A549 (cell line): ENCODE measurements around the gene XPR1. TPM values are rescaled to one million over a fixed set of nuclear protein-coding genes. Genes with fewer than 3 reads are reported as not detected.

Experiments
- ATAC-seq, 2 experiments: fragments of 200-7000 bp in 1 of 2; fragments of >200 bp in 1 of 2; cut with Nextera tagmentation in 1 of 2; cut with Tn5 transposase in 1 of 2; 3 replicates each; pipeline versions ENCODE4 v1.8.0 to v1.9.1; 2018 to 2020; ENCODE audit warnings: mild to moderate bottlenecking in 1 of 2, moderate library complexity in 1 of 2
- CTCF ChIA-PET: fragments of 300-600 bp; sonication (Branson Sonifier 250); formaldehyde crosslinking; extraction: SDS; loops from one replicate; lab custom pipeline; 2021; ENCODE audit warnings: antibody characterized with exemption, inconsistent platforms; lab: Yijun Ruan, JAX
- POLR2A ChIA-PET: fragments of 350-600 bp; formaldehyde crosslinking; extraction: SDS; loops from one replicate; lab custom pipeline; 2021; ENCODE audit warnings: antibody characterized with exemption, inconsistent platforms; lab: Yijun Ruan, JAX
- DNase-seq, 2 experiments: peaks; one replicate each; pipeline versions ENCODE4 v3.0.0 to v3.0.0-alpha.2; 2011 to 2016; ENCODE audit warnings: low read depth in 1 of 2, low spot score in 1 of 2
- FAIRE-seq: peaks from 2 replicates; lab custom pipeline; 2011; peaks lifted over from hg19 to GRCh38; lab: Jason Lieb, UNC
- H3K27ac ChIP-seq, 2 experiments: fragments of >200 bp; sonication (Bioruptor Twin); formaldehyde crosslinking; 3 replicates each; pipeline ENCODE4 v1.5.1; 2016 to 2017
- H3K4me1 ChIP-seq: fragments of >200 bp; sonication (Bioruptor Twin); formaldehyde crosslinking; 3 replicates; pipeline ENCODE4 v1.6.1; 2016
- H3K4me2 ChIP-seq: fragments of >200 bp; sonication (Bioruptor Twin); formaldehyde crosslinking; 3 replicates; pipeline ENCODE4 v1.6.1; 2016
- H3K4me3 ChIP-seq: fragments of >200 bp; sonication (Bioruptor Twin); formaldehyde crosslinking; 3 replicates; pipeline ENCODE4 v1.5.1; 2016
- H3K9me3 ChIP-seq: fragments of >200 bp; sonication (Bioruptor Twin); formaldehyde crosslinking; 3 replicates; pipeline ENCODE4 v1.6.1; 2016
- BHLHE40 ChIP-seq: IDR thresholded peaks from 2 replicates; pipeline ENCODE4 v1.6.1; 2012; ENCODE audit warnings: low read depth, low read length, inconsistent platforms
- CBX8 ChIP-seq: fragments of 200-600 bp; sonication (generic); IDR thresholded peaks from 2 replicates; pipeline ENCODE4 v1.6.1; 2016
- CEBPB ChIP-seq, 2 experiments: fragments of >200 bp in 1 of 2; sonication (Bioruptor Twin) in 1 of 2; formaldehyde crosslinking in 1 of 2; IDR thresholded peaks; 2 replicates each; pipeline ENCODE4 v1.6.1; 2012 to 2016
- CHD4 ChIP-seq: fragments of 200-600 bp; sonication (generic); IDR thresholded peaks from 2 replicates; pipeline ENCODE4 v1.6.1; 2016; ENCODE audit warnings: antibody characterized with exemption, mild to moderate bottlenecking, borderline replicate concordance
- EHMT2 ChIP-seq: fragments of 200-600 bp; sonication (generic); IDR thresholded peaks from 2 replicates; pipeline ENCODE4 v1.6.1; 2016; ENCODE audit warnings: antibody characterized with exemption, low read depth, mild to moderate bottlenecking, moderate library complexity
- HOXB13 ChIP-seq: fragments of 250-450 bp; sonication (Bioruptor Pico); IDR thresholded peaks from 2 replicates; pipeline ENCODE4 v1.5.0; 2020; ENCODE audit warnings: low read depth, mild to moderate bottlenecking, moderate library complexity
- KDM1A ChIP-seq: fragments of 200-600 bp; sonication (generic); IDR thresholded peaks from 2 replicates; pipeline ENCODE4 v1.6.1; 2016; ENCODE audit warnings: low read depth, mild to moderate bottlenecking
- NR3C1 ChIP-seq: fragments of >200 bp; sonication (Bioruptor Twin); formaldehyde crosslinking; IDR thresholded peaks from 3 replicates; pipeline ENCODE4 v1.6.1; 2017
- RAD21 ChIP-seq, 2 experiments: fragments of >200 bp in 1 of 2; sonication (Bioruptor Twin) in 1 of 2; formaldehyde crosslinking in 1 of 2; IDR thresholded peaks in 1 of 2; conservative IDR thresholded peaks in 1 of 2; 2 replicates in 1 of 2; 3 replicates in 1 of 2; pipeline ENCODE4 v1.6.1; 2012 to 2018; ENCODE audit warnings: inconsistent platforms in 1 of 2
- RARB ChIP-seq: fragments of 250-450 bp; sonication (Bioruptor Pico); IDR thresholded peaks from 2 replicates; pipeline ENCODE4 v1.8.0; 2021; ENCODE audit warnings: mild to moderate bottlenecking, moderate library complexity
- RFX5 ChIP-seq: fragments of 450-650 bp; IDR thresholded peaks from 2 replicates; pipeline ENCODE4 v1.7.1; 2014; ENCODE audit warnings: antibody characterized with exemption, mild to moderate bottlenecking, moderate library complexity
- RNF2 ChIP-seq: fragments of 200-600 bp; sonication (generic); IDR thresholded peaks from 2 replicates; pipeline ENCODE4 v1.6.1; 2016; ENCODE audit warnings: low read depth, mild to moderate bottlenecking, antibody characterized with exemption, moderate library complexity, borderline replicate concordance
- SMC3 ChIP-seq: fragments of >200 bp; sonication (Bioruptor Twin); formaldehyde crosslinking; IDR thresholded peaks from 3 replicates; pipeline ENCODE4 v1.6.1; 2018; ENCODE audit warnings: inconsistent platforms
- ZC3H11A ChIP-seq: fragments of 450-650 bp; IDR thresholded peaks from 2 replicates; pipeline ENCODE4 v1.6.1; 2014; ENCODE audit warnings: antibody characterized with exemption, mild to moderate bottlenecking
- ZSCAN20 ChIP-seq: fragments of 250-450 bp; sonication (Bioruptor Pico); IDR thresholded peaks from 2 replicates; pipeline ENCODE4 v1.8.0; 2022; ENCODE audit warnings: mild to moderate bottlenecking, moderate library complexity
- WGBS: methylation state at CpG from one replicate; pipeline ENCODE4 v1.1.6; 2017; ENCODE audit errors: missing lambda C conversion rate; 5-methylcytosine and 5-hydroxymethylcytosine counted together
- polyA plus RNA-seq, 4 experiments: library from polyadenylated mRNA; depleted of rRNA in 3 of 4; stranded (reverse); fragments of >200 nt; fragmentation: RNase III in 1 of 4; extraction: RNeasy Plus Mini Kit Qiagen cat#74134 plus additional on column Dnase treatment in 1 of 4; gene quantifications; 2 replicates in 3 of 4; 3 replicates in 1 of 4; pipeline ENCODE4 v1.2.3, GENCODE V29; 2011 to 2017
- TF ChIP-seq, protein P1 (sequence below): fragments of 250-450 bp; sonication (Bioruptor Pico); IDR thresholded peaks from 2 replicates; pipeline ENCODE4 v1.5.0; 2020; ENCODE audit warnings: low read depth, mild to moderate bottlenecking, moderate library complexity
- TF ChIP-seq, protein P2 (sequence below): fragments of 250-450 bp; sonication (Bioruptor Pico); IDR thresholded peaks from 2 replicates; pipeline ENCODE4 v1.5.0; 2021; ENCODE audit warnings: mild to moderate bottlenecking, moderate library complexity, borderline replicate concordance
- TF ChIP-seq, protein P3 (sequence below): fragments of >200 bp; sonication (Bioruptor Twin); formaldehyde crosslinking; IDR thresholded peaks from 3 replicates; pipeline ENCODE4 v1.5.1; 2016
- TF ChIP-seq, protein P4 (sequence below): fragments of >200 bp; sonication (Bioruptor Twin); formaldehyde crosslinking; IDR thresholded peaks from 2 replicates; pipeline ENCODE4 v1.6.1; 2016
- TF ChIP-seq, protein P5 (sequence below): IDR thresholded peaks from 2 replicates; pipeline ENCODE4 v1.6.1; 2012; ENCODE audit warnings: low read depth, borderline replicate concordance
- TF ChIP-seq, protein P6 (sequence below): fragments of 150-350 bp; IDR thresholded peaks from 2 replicates; pipeline ENCODE4 v1.6.1; 2014; ENCODE audit warnings: low read depth, mild to moderate bottlenecking, low read length
- TF ChIP-seq, protein P7 (sequence below): IDR thresholded peaks from 2 replicates; pipeline ENCODE4 v1.6.1; 2012
- TF ChIP-seq, protein P8 (sequence below): fragments of 450-650 bp; IDR thresholded peaks from 2 replicates; pipeline ENCODE4 v1.6.1; 2014; ENCODE audit warnings: antibody characterized with exemption

XPR1 gene
- polyA plus RNA-seq, 2 of the 4 experiments (the other 2 are of a cell fraction): 37.5 to 86.1 TPM

DNA sequence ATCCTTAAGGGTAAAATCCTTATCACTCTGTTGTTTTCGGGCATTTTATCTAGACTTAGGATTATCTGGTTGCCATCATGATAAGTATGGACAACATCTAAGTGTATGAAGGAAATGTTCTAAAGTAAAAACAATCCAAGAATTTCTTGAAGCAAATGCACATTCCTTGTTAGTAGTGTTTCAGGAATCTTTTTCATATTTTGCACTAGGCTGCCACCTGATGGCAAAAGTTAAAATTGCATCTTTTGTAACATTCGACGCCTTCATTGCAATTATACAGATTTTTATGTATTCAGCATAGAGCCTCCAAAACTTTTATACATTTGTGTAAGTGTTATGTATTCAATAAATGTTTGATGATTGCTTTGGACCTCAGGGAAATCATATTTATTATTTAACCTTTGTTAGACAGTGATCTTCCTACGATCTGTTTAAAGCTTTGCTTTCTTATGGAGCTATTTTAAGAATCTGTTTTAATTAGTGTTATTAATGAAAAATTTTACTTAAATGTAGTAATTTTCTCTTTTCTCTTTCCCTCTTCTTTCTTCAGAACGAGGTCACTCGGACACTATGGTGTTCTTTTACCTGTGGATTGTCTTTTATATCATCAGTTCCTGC, 231.4 kb downstream of the XPR1 start:
- FAIRE-seq: peak; percentile 79

More for the DNA sequence above, 231.4 kb downstream of the XPR1 start:
- TF ChIP-seq, protein P1, sequence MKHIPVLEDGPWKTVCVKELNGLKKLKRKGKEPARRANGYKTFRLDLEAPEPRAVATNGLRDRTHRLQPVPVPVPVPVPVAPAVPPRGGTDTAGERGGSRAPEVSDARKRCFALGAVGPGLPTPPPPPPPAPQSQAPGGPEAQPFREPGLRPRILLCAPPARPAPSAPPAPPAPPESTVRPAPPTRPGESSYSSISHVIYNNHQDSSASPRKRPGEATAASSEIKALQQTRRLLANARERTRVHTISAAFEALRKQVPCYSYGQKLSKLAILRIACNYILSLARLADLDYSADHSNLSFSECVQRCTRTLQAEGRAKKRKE (CRISPR knock-in tag): no peak
- TF ChIP-seq BHLHE40 (no peak), CHD4 (no peak), EHMT2 (no peak), CEBPB (IDR thresholded peaks at IDR 0.05) (no peak), ZC3H11A (no peak), RAD21 (conservative IDR thresholded peaks at IDR 0.05 in 1 of 2, IDR thresholded peaks at IDR 0.05 in 1 of 2) (peak; percentile 91 to 94), RFX5 (no peak), RARB (CRISPR knock-in tag) (no peak), HOXB13 (CRISPR knock-in tag) (no peak), RNF2 (no peak), NR3C1 (no peak), CBX8 (no peak), ZSCAN20 (CRISPR knock-in tag) (no peak), KDM1A (no peak), SMC3 (peak; percentile 95)
- TF ChIP-seq, protein P2, sequence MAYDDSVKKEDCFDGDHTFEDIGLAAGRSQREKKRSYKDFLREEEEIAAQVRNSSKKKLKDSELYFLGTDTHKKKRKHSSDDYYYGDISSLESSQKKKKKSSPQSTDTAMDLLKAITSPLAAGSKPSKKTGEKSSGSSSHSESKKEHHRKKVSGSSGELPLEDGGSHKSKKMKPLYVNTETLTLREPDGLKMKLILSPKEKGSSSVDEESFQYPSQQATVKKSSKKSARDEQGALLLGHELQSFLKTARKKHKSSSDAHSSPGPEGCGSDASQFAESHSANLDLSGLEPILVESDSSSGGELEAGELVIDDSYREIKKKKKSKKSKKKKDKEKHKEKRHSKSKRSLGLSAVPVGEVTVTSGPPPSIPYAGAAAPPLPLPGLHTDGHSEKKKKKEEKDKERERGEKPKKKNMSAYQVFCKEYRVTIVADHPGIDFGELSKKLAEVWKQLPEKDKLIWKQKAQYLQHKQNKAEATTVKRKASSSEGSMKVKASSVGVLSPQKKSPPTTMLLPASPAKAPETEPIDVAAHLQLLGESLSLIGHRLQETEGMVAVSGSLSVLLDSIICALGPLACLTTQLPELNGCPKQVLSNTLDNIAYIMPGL (CRISPR knock-in tag): no peak
- TF ChIP-seq, protein P3, sequence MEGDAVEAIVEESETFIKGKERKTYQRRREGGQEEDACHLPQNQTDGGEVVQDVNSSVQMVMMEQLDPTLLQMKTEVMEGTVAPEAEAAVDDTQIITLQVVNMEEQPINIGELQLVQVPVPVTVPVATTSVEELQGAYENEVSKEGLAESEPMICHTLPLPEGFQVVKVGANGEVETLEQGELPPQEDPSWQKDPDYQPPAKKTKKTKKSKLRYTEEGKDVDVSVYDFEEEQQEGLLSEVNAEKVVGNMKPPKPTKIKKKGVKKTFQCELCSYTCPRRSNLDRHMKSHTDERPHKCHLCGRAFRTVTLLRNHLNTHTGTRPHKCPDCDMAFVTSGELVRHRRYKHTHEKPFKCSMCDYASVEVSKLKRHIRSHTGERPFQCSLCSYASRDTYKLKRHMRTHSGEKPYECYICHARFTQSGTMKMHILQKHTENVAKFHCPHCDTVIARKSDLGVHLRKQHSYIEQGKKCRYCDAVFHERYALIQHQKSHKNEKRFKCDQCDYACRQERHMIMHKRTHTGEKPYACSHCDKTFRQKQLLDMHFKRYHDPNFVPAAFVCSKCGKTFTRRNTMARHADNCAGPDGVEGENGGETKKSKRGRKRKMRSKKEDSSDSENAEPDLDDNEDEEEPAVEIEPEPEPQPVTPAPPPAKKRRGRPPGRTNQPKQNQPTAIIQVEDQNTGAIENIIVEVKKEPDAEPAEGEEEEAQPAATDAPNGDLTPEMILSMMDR: peak; percentile 90
- TF ChIP-seq, protein P4, sequence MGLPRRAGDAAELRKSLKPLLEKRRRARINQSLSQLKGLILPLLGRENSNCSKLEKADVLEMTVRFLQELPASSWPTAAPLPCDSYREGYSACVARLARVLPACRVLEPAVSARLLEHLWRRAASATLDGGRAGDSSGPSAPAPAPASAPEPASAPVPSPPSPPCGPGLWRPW: no peak
- TF ChIP-seq, protein P5, sequence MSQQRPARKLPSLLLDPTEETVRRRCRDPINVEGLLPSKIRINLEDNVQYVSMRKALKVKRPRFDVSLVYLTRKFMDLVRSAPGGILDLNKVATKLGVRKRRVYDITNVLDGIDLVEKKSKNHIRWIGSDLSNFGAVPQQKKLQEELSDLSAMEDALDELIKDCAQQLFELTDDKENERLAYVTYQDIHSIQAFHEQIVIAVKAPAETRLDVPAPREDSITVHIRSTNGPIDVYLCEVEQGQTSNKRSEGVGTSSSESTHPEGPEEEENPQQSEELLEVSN: no peak
- TF ChIP-seq, protein P6, sequence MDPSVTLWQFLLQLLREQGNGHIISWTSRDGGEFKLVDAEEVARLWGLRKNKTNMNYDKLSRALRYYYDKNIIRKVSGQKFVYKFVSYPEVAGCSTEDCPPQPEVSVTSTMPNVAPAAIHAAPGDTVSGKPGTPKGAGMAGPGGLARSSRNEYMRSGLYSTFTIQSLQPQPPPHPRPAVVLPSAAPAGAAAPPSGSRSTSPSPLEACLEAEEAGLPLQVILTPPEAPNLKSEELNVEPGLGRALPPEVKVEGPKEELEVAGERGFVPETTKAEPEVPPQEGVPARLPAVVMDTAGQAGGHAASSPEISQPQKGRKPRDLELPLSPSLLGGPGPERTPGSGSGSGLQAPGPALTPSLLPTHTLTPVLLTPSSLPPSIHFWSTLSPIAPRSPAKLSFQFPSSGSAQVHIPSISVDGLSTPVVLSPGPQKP: no peak
- TF ChIP-seq, protein P7, sequence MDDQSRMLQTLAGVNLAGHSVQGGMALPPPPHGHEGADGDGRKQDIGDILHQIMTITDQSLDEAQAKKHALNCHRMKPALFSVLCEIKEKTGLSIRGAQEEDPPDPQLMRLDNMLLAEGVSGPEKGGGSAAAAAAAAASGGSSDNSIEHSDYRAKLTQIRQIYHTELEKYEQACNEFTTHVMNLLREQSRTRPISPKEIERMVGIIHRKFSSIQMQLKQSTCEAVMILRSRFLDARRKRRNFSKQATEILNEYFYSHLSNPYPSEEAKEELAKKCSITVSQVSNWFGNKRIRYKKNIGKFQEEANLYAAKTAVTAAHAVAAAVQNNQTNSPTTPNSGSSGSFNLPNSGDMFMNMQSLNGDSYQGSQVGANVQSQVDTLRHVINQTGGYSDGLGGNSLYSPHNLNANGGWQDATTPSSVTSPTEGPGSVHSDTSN: no peak
- TF ChIP-seq, protein P8, sequence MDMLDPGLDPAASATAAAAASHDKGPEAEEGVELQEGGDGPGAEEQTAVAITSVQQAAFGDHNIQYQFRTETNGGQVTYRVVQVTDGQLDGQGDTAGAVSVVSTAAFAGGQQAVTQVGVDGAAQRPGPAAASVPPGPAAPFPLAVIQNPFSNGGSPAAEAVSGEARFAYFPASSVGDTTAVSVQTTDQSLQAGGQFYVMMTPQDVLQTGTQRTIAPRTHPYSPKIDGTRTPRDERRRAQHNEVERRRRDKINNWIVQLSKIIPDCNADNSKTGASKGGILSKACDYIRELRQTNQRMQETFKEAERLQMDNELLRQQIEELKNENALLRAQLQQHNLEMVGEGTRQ: no peak
- H3K27ac ChIP-seq: peak overlapping the region in 1 of 2 experiments; percentile 8; a peak in 1 of 6 replicates
- ChIA-PET CTCF (interaction anchor here (0.6 to 6.4 kb wide), 52 partner anchors 9 to 677 kb away, joined by 3 to 145 read pairs (median 5); partner anchors contain the start of genes ACBD6 and XPR1), POLR2A (interaction anchor here (0.5 kb wide), 1 partner anchor 236 kb away, joined by 4 read pairs; no protein-coding TSS in a partner anchor)
- no peaks in the 10 kb centered on the region for H3K9me3 ChIP-seq
- H3K4me3 ChIP-seq: no peak overlapping the region
- 15% methylated on average over 6 of the region's 6 CpGs for WGBS
- H3K4me2 ChIP-seq: no peak overlapping the region
- ATAC-seq: peak in 1 of 2 experiments; percentile 63; a peak in 3 of 6 replicates
- DNase-seq: peak; percentile 30 to 50
- peaks cover 12% of the 10 kb centered on the region; the same call in 2 of the 3 replicates for H3K4me1 ChIP-seq
